ENCODE results near the gene TMEM89. TPM values are rescaled to one million over a fixed set of nuclear protein-coding genes. Genes with fewer than 3 reads are reported as not detected.

Gene TMEM89
- total RNA-seq, 1 experiment from 2014 or later: not detected

DNA sequence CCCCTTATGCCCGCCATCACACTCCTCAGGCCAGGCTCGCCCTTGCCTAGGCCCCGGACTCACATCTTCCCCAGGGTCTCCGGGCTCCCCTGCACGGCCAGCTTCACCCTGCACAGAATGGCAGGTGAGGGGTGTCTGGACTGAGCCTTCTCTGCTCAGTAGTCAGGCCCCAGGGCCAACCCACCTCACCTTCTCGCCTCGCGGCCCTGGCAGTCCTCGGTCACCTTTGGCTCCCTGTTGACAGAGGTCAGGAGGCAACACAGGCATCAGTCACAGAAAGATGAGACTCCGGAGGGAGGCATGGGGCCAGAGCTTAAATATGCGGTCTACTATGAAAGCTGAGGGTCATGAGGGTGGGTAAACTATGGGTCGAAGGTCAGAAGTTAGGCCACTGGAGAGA, 49.6 kb downstream of the TMEM89 start:
- CTCF ChIA-PET: no interaction called here
- Histone ChIP-seq H3K27ac (ENCODE audit: low read length) (no peak overlapping the region), H3K36me3 (ENCODE audit: control insufficient read depth, insufficient read depth, low read length) (no peaks in the 10 kb centered on the region), H3K9me3 (ENCODE audit: control insufficient read depth, insufficient read depth, low read depth, low read length) (no peaks in the 10 kb centered on the region), H3K27me3 (ENCODE audit: control insufficient read depth, insufficient read depth, low read length) (no peaks in the 10 kb centered on the region), H3K4me1 (ENCODE audit: control insufficient read depth, insufficient read depth, low read length) (no peaks in the 10 kb centered on the region), H3K4me3 (ENCODE audit: low read depth in 2 of 2, low read length in 2 of 2) (no peak overlapping the region)
- intact Hi-C loops (cut with micrococcal nuclease; ENCODE audit: unreplicated experiment) (no loop called here), in situ Hi-C loops (cut with HindIII; ENCODE audit: low pct_unique_long_range_greater_than_20kb, low sequenced_read_pairs) (no loop called here)
- no peak for ATAC-seq
- DNase-seq (ENCODE audit: low read depth, low spot score): no peak
- TF ChIP-seq, protein P1, sequence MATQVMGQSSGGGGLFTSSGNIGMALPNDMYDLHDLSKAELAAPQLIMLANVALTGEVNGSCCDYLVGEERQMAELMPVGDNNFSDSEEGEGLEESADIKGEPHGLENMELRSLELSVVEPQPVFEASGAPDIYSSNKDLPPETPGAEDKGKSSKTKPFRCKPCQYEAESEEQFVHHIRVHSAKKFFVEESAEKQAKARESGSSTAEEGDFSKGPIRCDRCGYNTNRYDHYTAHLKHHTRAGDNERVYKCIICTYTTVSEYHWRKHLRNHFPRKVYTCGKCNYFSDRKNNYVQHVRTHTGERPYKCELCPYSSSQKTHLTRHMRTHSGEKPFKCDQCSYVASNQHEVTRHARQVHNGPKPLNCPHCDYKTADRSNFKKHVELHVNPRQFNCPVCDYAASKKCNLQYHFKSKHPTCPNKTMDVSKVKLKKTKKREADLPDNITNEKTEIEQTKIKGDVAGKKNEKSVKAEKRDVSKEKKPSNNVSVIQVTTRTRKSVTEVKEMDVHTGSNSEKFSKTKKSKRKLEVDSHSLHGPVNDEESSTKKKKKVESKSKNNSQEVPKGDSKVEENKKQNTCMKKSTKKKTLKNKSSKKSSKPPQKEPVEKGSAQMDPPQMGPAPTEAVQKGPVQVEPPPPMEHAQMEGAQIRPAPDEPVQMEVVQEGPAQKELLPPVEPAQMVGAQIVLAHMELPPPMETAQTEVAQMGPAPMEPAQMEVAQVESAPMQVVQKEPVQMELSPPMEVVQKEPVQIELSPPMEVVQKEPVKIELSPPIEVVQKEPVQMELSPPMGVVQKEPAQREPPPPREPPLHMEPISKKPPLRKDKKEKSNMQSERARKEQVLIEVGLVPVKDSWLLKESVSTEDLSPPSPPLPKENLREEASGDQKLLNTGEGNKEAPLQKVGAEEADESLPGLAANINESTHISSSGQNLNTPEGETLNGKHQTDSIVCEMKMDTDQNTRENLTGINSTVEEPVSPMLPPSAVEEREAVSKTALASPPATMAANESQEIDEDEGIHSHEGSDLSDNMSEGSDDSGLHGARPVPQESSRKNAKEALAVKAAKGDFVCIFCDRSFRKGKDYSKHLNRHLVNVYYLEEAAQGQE (IDR thresholded peaks at IDR 0.05; ENCODE audit: insufficient read depth in 1 of 2, low read depth in 2 of 2, low read length in 1 of 2): no peak
- TF ChIP-seq, protein P2, sequence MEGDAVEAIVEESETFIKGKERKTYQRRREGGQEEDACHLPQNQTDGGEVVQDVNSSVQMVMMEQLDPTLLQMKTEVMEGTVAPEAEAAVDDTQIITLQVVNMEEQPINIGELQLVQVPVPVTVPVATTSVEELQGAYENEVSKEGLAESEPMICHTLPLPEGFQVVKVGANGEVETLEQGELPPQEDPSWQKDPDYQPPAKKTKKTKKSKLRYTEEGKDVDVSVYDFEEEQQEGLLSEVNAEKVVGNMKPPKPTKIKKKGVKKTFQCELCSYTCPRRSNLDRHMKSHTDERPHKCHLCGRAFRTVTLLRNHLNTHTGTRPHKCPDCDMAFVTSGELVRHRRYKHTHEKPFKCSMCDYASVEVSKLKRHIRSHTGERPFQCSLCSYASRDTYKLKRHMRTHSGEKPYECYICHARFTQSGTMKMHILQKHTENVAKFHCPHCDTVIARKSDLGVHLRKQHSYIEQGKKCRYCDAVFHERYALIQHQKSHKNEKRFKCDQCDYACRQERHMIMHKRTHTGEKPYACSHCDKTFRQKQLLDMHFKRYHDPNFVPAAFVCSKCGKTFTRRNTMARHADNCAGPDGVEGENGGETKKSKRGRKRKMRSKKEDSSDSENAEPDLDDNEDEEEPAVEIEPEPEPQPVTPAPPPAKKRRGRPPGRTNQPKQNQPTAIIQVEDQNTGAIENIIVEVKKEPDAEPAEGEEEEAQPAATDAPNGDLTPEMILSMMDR (IDR thresholded peaks at IDR 0.05): no peak
- TF ChIP-seq SIN3A (IDR thresholded peaks at IDR 0.05; ENCODE audit: borderline replicate concordance, insufficient read depth, low read depth, low read length) (no peak), POLR2AphosphoS5 (IDR thresholded peaks at IDR 0.05; ENCODE audit: low read depth, low read length) (no peak)
- POLR2A ChIA-PET: no interaction called here
- BruUV-seq (replicated peaks): no TSS peak

Small RNA genes lying within 50 kb of the gene (microRNA-seq; reads per million reads assigned to microRNA genes)
- 0.95 reads per million for gene MIR4793 (ENCODE audit: unreplicated experiment)
- not detected for gene MIR711 (ENCODE audit: unreplicated experiment)

Other genes with a start within 250 kb of the TMEM89 start
- gene FBXW12, start 249.6 kb downstream of the TMEM89 start, total RNA-seq (2021; ENCODE audit: unreplicated experiment): not detected
- gene PLXNB1, start 191.7 kb downstream of the TMEM89 start, total RNA-seq (2021; ENCODE audit: unreplicated experiment): 22.8 TPM
- 11.9 TPM for gene CCDC51, start 181.7 kb downstream of the TMEM89 start, total RNA-seq (2021; ENCODE audit: unreplicated experiment)
- gene TMA7, start 181.5 kb downstream of the TMEM89 start, total RNA-seq (2021; ENCODE audit: unreplicated experiment): 175 TPM
- gene ATRIP, start 175.0 kb downstream of the TMEM89 start, total RNA-seq (2021; ENCODE audit: unreplicated experiment): 11.9 TPM
- 122 TPM for gene SHISA5, start 117.6 kb downstream of the TMEM89 start, total RNA-seq (2021; ENCODE audit: unreplicated experiment)
- 6.0 TPM for gene PFKFB4, start 65.0 kb downstream of the TMEM89 start, total RNA-seq (2021; ENCODE audit: unreplicated experiment)
- gene UCN2, start 58.0 kb downstream of the TMEM89 start, total RNA-seq (2021; ENCODE audit: unreplicated experiment): 1.8 TPM
- gene COL7A1, start 26.4 kb downstream of the TMEM89 start, total RNA-seq (2021; ENCODE audit: unreplicated experiment): 40.0 TPM
- gene UQCRC1, start 12.1 kb downstream of the TMEM89 start, total RNA-seq (2021; ENCODE audit: unreplicated experiment): 227 TPM
- 36.3 TPM for gene SLC26A6, start 13.7 kb upstream of the TMEM89 start, total RNA-seq (2021; ENCODE audit: unreplicated experiment)
- gene CELSR3, start 41.1 kb upstream of the TMEM89 start, total RNA-seq (2021; ENCODE audit: unreplicated experiment): 7.7 TPM
- gene NCKIPSD, start 64.1 kb upstream of the TMEM89 start, total RNA-seq (2021; ENCODE audit: unreplicated experiment): 26.8 TPM
- gene IP6K2, start 95.5 kb upstream of the TMEM89 start, total RNA-seq (2021; ENCODE audit: unreplicated experiment): 50.2 TPM
- gene PRKAR2A, start 226.1 kb upstream of the TMEM89 start, total RNA-seq (2021; ENCODE audit: unreplicated experiment): 85.4 TPM

All from Panc1 (cell line).